GM04504 (cell line): ENCODE measurements around the gene AIG1.
"Not testable (repeated sequence)": the region's sequence is repeated elsewhere in the genome, so short reads cannot be mapped to it uniquely, and the experiment has no call there.

ENCODE experiments used
- DNase-seq: peaks from one replicate; pipeline ENCODE4 v3.0.0-alpha.2; 2012; ENCODE audit warnings: low read depth

AIG1 gene

GRCh38 chr6:143058987-143059386 is 1.7 kb upstream of the AIG1 start:
- no peak for DNase-seq

GRCh38 chr6:143059663-143060353 is 881 bp upstream of the AIG1 start:
- DNase-seq = peak; percentile 63

GRCh38 chr6:143060354-143060805 is 309 bp upstream of the AIG1 start:
- peak; percentile 67 for DNase-seq

- no peak for DNase-seq
Observed at GRCh38 chr6:143061597-143062385, 1.1 kb downstream of the AIG1 start.

- DNase-seq = no peak
Observed at GRCh38 chr6:143062551-143062950, 1.9 kb downstream of the AIG1 start.

GRCh38 chr6:143063631-143064030 is 2.9 kb downstream of the AIG1 start:
- DNase-seq = no peak

GRCh38 chr6:143064271-143064670 is 3.6 kb downstream of the AIG1 start:
- no peak for DNase-seq

GRCh38 chr6:143064951-143065683 is 4.4 kb downstream of the AIG1 start:
- no peak for DNase-seq

GRCh38 chr6:143068001-143068400 is 7.3 kb downstream of the AIG1 start:
- DNase-seq = no peak

- DNase-seq = no peak
Observed at GRCh38 chr6:143074101-143074500, 13.4 kb downstream of the AIG1 start.

GRCh38 chr6:143074670-143075318 is 14.1 kb downstream of the AIG1 start:
- no peak for DNase-seq

GRCh38 chr6:143078468-143079324 is 18.0 kb downstream of the AIG1 start:
- DNase-seq = no peak

- DNase-seq = no peak
Observed at GRCh38 chr6:143079325-143079640, 18.6 kb downstream of the AIG1 start.

GRCh38 chr6:143082274-143082673 is 21.6 kb downstream of the AIG1 start:
- not testable (repeated sequence) for DNase-seq

- not testable (repeated sequence) for DNase-seq
Observed at GRCh38 chr6:143084019-143084418, 23.3 kb downstream of the AIG1 start.

- DNase-seq = not testable (repeated sequence)
Observed at GRCh38 chr6:143087335-143087734, 26.6 kb downstream of the AIG1 start.

- DNase-seq = no peak
Observed at GRCh38 chr6:143087856-143088255, 27.2 kb downstream of the AIG1 start.

- no peak for DNase-seq
Observed at GRCh38 chr6:143090314-143091044, 29.8 kb downstream of the AIG1 start.

GRCh38 chr6:143092768-143093167 is 32.1 kb downstream of the AIG1 start:
- no peak for DNase-seq

- no peak for DNase-seq
Observed at GRCh38 chr6:143093290-143093689, 32.6 kb downstream of the AIG1 start.

- DNase-seq = no peak
Observed at GRCh38 chr6:143096403-143096802, 35.7 kb downstream of the AIG1 start.
